ENCODE data around the gene ABCA2.

GRCh38 chr9:137056739-137057415 lies 28.8 kb upstream of the ABCA2 start:
- TF ChIP-seq EZH2 (IDR thresholded peaks at IDR 0.05; ENCODE audit: borderline replicate concordance, low read depth, low read length), result no peak
- TF ChIP-seq CTCF (IDR thresholded peaks at IDR 0.05 in 2 of 3, conservative IDR thresholded peaks at IDR 0.05 in 1 of 3; ENCODE audit: insufficient read depth in 2 of 3, low read depth in 1 of 3, low read length in 3 of 3), result no peak
- TF ChIP-seq CCAR2 (IDR thresholded peaks at IDR 0.05; ENCODE audit: low read depth, low read length), result no peak
- TF ChIP-seq PHF8 (IDR thresholded peaks at IDR 0.05; ENCODE audit: borderline replicate concordance, low read length), result no peak
- no peak for TF ChIP-seq ZNF274 (IDR thresholded peaks at IDR 0.05; ENCODE audit: borderline replicate concordance, low read depth, low read length)
- no peak for TF ChIP-seq POLR2AphosphoS5 (IDR thresholded peaks at IDR 0.05; ENCODE audit: control insufficient read depth, insufficient read depth, low read depth, low read length)
- TF ChIP-seq SMC3 (conservative IDR thresholded peaks at IDR 0.05; ENCODE audit: insufficient read depth, low read depth, low read length), result no peak
- TF ChIP-seq ZNF134 (CRISPR knock-in tag; conservative IDR thresholded peaks at IDR 0.05), result no peak
- TF ChIP-seq CEBPB (tag; IDR thresholded peaks at IDR 0.05), result no peak
- no peak for TF ChIP-seq SETDB1 (IDR thresholded peaks at IDR 0.05; ENCODE audit: low read length)
- no peak for TF ChIP-seq NONO (IDR thresholded peaks at IDR 0.05; ENCODE audit: low read depth in 2 of 2, low read length in 1 of 2)
- no peak for TF ChIP-seq ZNF511 (CRISPR knock-in tag; IDR thresholded peaks at IDR 0.05)
- no peak for TF ChIP-seq GATAD2A (IDR thresholded peaks at IDR 0.05)
